Colonic mucosa (tissue), 4 donors: ENCODE measurements around the gene ARHGAP25. TPM values are rescaled to one million over a fixed set of nuclear protein-coding genes. Genes with fewer than 3 reads are reported as not detected.

ENCODE experiments used
- DNase-seq: peaks from one replicate; pipeline ENCODE4 v3.0.0-alpha.2; 2020
- H3K27ac ChIP-seq: fragments of 200-600 bp; one replicate; pipeline ENCODE4 v1.8.0; 2021
- H3K27me3 ChIP-seq: fragments of 200-600 bp; one replicate; pipeline ENCODE4 v1.8.0; 2021
- H3K36me3 ChIP-seq: fragments of 200-600 bp; one replicate; pipeline ENCODE4 v1.8.0; 2021
- H3K4me1 ChIP-seq: fragments of 200-600 bp; one replicate; pipeline ENCODE4 v1.8.0; 2021; ENCODE audit warnings: mild to moderate bottlenecking
- H3K4me3 ChIP-seq: fragments of 200-600 bp; one replicate; pipeline ENCODE4 v1.8.0; 2021
- H3K9ac ChIP-seq, 2 donors: one replicate each; pipeline ENCODE4 v1.7.0; 2013; ENCODE audit warnings: control low read depth in 2 of 2, low read depth in 2 of 2, low read length in 2 of 2
- H3K9me3 ChIP-seq: fragments of 200-600 bp; one replicate; pipeline ENCODE4 v1.8.0; 2021
- CTCF ChIP-seq: fragments of 200-600 bp; IDR thresholded peaks from one replicate; pipeline ENCODE4 v1.8.0; 2022; ENCODE audit warnings: antibody characterized with exemption, mild to moderate bottlenecking
- intact Hi-C: fragments of 100-400 bp; cut with DNase I; formaldehyde crosslinking; loops from one replicate; pipeline ENCODE4 v1.14.1; 2022
- total RNA-seq, 2 donors: library from RNA; stranded (reverse); fragmentation: NEBNext Ultra II Directional in 1 of 2; extraction: Animal tissue kit (Norgen Biotek cat#: 25700) in 1 of 2; gene quantifications; one replicate each; pipeline ENCODE4 v1.2.1, GENCODE V29; 2021
- donor health status: healthy.
- donor health status: DM: no; HTN: no; CAD: no.
- donor health status: DM: no; HTN: no; CAD: no.

Gene ARHGAP25
- total RNA-seq, 2 donors from 2014 or later: 3.6 to 3.7 TPM

GRCh38 chr2:68817306-68817705 is 82.7 kb downstream of the ARHGAP25 start:
- H3K27ac ChIP-seq: no peak overlapping the region
- H3K4me1 ChIP-seq: no peaks in the 10 kb centered on the region
- no peak for DNase-seq
- no peak overlapping the region for H3K9ac ChIP-seq
- no peaks in the 10 kb centered on the region for H3K9me3 ChIP-seq
- no peaks in the 10 kb centered on the region for H3K27me3 ChIP-seq
- H3K4me3 ChIP-seq: no peak overlapping the region
- TF ChIP-seq CTCF: no peak
- H3K36me3 ChIP-seq: no peaks in the 10 kb centered on the region
- intact Hi-C loops: no loop called here

GRCh38 chr2:68819556-68819955 is 84.9 kb downstream of the ARHGAP25 start:
- H3K9me3 ChIP-seq: no peaks in the 10 kb centered on the region
- H3K9ac ChIP-seq: no peak overlapping the region
- DNase-seq: no peak
- TF ChIP-seq CTCF: no peak
- no peak overlapping the region for H3K4me3 ChIP-seq
- H3K27ac ChIP-seq: no peak overlapping the region
- no peaks in the 10 kb centered on the region for H3K27me3 ChIP-seq
- no peaks in the 10 kb centered on the region for H3K4me1 ChIP-seq
- intact Hi-C loops: no loop called here
- H3K36me3 ChIP-seq: no peaks in the 10 kb centered on the region

- Histone ChIP-seq H3K4me3 (no peak overlapping the region), H3K36me3 (no peaks in the 10 kb centered on the region), H3K27ac (no peak overlapping the region), H3K9me3 (no peaks in the 10 kb centered on the region), H3K9ac (no peak overlapping the region), H3K27me3 (no peaks in the 10 kb centered on the region), H3K4me1 (no peaks in the 10 kb centered on the region)
- intact Hi-C loops: no loop called here
- DNase-seq: no peak
- TF ChIP-seq CTCF: no peak
Observed at GRCh38 chr2:68822207-68822872, 87.7 kb downstream of the ARHGAP25 start.

GRCh38 chr2:68824831-68825230 is 90.2 kb downstream of the ARHGAP25 start:
- Histone ChIP-seq H3K4me1 (peaks cover 8% of the 10 kb centered on the region), H3K27ac (no peak overlapping the region), H3K9ac (no peak overlapping the region)

GRCh38 chr2:68825866-68826265 is 91.3 kb downstream of the ARHGAP25 start:
- H3K9ac ChIP-seq: no peak overlapping the region
- TF ChIP-seq CTCF: no peak
- DNase-seq: no peak
- H3K36me3 ChIP-seq: no peaks in the 10 kb centered on the region
- H3K4me1 ChIP-seq: peaks cover 8% of the 10 kb centered on the region
- no peaks in the 10 kb centered on the region for H3K9me3 ChIP-seq
- H3K4me3 ChIP-seq: no peak overlapping the region
- intact Hi-C loops: no loop called here
- no peaks in the 10 kb centered on the region for H3K27me3 ChIP-seq
- H3K27ac ChIP-seq: no peak overlapping the region

More at GRCh38 chr2:68824831-68825230, 90.2 kb downstream of the ARHGAP25 start:
- TF ChIP-seq CTCF: no peak
- intact Hi-C loops: no loop called here
- Histone ChIP-seq H3K27me3 (no peaks in the 10 kb centered on the region), H3K9me3 (no peaks in the 10 kb centered on the region), H3K36me3 (no peaks in the 10 kb centered on the region), H3K4me3 (no peak overlapping the region)
- no peak for DNase-seq
